ENCODE results near the gene NANOS2.
A peak's percentile ranks its signal among the peaks of the same experiment; 100 is the strongest.

NANOS2 gene

DNA sequence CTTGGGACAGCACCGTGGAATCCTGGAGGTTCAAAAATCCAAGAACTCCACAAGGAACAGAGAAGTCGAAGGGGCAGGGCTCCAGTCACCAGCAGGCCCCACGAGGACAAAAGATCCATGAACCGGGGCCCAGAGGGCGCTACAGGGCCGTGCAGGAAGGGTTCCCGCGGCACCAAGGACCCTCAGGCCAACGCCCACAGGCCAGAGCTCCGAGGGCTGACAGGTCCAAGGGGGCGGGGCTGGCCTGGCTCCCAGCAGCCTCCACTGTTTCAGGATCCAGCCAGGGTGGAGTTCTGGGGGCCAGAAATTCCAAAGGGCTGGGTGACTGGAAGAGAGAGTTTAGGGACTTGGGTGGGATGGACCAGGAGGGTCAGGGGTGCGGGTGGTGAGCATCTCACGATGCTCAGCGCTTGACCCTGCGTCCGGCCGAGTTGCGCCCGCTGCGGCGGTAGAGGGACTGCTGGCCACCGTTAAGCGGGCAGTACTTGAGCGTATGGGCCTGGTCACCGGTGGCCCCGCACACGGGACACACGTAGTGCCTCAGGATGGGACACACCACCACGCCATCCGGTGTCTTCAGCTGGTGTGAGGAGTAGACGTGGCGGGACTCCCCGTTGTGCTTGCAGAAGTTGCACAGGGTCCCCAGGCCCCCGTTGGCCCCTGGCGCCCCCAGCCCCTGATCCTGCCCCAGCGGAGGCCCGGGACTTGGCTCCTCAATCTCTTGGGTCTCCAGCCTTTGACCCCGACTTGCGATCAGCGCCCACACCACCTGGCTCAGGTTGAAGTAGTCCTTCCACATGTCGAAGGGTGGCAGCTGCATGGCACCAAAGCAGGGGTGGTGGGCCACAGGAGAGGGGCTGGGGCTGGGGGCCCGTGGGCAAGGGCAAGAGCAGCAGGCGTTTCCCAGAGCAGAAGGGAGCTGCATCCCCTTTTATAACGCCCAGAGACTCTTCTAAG, at the start of gene NANOS2:
Gene NANOS2 (minus strand): TSS at position 905 of the 957 bp plus-strand sequence. CDS start 85 bp downstream, at position 820.
- DNase-seq: peak; percentile 25

DNA sequence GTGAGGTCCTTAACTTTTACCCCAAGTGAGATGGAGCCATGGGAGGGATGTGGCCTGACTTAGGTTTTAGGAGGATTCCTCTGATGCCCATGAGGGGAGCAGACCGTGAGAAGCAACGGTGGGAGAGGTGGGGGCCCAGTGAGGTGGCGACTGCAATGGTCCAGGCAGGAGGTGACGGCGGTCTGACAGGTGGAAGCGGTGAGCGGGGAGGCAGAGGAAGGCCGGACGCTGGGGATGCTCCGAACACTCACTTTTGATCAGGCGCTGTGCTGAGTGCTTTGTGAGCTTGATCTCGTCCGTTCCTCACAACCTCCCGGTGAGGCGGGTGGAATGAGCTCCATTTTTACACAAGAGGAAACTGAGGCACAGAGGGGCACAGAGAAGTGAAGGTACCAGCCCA, 47.4 kb upstream of the NANOS2 start:
- DNase-seq: no peak

DNA sequence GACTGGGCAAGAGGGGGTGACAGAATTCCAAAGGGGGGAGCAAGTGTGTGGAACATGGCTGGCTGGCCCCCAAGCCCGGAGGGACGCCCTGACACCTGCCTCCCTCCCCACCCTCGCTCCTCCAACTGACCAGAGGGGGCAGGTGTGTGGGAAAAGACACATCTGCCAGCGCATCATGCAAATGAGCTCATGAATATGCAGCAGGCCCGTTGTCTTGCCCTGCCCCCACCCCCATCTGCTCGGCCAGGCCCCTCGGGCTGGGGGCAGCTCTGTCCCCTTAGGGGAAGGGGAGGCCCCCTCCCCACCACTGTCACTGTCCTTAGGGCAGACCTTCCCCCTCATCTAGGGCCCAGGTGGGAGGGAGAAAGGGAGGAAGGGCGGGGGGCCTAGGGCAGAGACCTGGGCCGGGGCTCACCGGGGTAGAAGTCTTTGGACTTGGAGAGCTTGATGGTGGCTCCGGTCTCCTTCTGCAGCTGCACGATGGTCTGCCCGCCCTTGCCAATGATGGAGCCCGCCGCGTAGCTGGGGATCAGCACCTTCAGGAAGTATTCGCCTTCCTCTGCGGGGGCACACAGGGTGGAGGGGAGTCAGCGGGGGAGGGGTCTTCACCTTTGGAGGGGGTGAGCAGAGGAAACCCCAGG, 46.1 kb upstream of the NANOS2 start:
- DNase-seq: no peak

DNA sequence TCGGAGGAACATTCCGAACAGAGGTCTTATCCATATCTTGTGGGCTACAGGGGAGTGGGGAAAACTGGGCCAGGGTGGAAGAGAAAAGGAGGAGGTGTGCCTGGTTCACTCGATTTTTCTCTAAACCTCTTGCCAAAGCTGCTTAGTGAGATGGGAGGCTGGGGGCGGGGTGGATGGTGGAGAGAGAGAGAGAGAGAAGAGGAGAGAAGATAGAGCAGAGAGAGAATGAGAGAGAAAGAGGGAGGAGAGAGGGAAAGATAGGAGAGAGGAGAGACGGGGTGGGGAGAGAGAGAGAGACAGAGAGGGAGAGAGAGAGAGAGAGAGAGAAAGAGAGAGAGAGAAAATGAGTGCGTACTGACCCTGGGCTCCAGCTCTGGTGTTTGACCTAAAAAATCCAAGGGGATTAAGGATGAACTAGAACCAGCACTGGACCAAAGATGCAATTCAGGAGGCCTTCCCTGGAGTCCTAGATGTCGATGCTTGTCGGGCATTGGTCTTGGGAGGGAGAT, 45.0 kb upstream of the NANOS2 start:
- no peak for DNase-seq

DNA sequence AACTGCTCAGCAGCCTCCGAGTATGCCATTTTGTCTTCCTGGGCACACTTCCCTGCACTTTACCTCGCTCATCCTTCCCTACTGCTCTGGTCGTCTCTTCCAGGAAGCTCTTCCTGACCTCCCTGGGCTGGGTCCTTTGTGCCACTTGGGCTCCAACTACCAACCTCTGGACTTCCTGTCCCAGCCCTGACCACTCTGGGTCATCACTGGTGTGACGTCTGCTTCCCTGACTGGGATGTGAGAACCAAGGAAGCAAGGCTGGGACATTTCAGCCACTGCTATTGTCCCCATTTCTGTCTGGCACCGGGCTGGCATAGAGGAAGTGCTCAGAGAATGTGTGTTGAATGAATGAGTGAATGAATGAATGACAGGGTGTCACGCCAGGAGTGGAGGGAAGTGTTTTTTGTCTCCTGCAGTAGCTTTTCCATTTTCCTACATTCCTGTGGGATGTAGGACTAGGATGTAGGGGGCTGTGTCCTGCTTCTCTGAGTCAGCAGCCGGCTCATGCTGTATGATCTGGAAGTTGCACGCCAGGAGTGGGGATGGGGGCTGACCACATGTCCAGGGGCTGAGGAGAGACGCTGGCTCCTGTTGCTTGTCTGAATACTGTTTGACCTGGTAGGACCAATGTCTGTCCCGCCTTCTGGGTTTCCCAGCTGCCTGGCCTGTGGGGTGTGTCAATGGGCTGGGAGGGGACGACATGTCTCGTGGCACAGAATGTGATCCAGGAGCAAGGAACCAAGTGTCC, 44.4 kb upstream of the NANOS2 start:
- no peak for DNase-seq

DNA sequence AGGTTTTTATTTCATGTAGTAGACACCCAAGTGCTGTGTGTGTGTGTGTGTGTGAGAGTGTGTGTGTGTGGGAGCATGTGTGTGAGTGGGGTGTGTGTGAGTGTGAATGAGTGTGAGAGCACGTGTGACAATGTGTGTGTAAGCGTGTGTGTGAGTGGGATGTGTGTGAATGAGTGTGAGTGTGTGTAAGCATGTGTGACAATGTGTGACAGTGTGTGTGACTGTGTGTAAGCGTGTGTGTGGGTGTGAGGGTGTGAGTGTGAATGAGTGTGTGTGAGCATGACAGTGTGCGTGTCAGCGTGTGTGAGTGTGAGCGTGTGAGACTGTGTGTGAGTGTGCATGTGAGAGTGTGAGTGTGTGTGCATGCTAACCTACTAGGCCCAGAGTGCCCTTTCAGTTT, 43.7 kb upstream of the NANOS2 start:
- DNase-seq: no peak

DNA sequence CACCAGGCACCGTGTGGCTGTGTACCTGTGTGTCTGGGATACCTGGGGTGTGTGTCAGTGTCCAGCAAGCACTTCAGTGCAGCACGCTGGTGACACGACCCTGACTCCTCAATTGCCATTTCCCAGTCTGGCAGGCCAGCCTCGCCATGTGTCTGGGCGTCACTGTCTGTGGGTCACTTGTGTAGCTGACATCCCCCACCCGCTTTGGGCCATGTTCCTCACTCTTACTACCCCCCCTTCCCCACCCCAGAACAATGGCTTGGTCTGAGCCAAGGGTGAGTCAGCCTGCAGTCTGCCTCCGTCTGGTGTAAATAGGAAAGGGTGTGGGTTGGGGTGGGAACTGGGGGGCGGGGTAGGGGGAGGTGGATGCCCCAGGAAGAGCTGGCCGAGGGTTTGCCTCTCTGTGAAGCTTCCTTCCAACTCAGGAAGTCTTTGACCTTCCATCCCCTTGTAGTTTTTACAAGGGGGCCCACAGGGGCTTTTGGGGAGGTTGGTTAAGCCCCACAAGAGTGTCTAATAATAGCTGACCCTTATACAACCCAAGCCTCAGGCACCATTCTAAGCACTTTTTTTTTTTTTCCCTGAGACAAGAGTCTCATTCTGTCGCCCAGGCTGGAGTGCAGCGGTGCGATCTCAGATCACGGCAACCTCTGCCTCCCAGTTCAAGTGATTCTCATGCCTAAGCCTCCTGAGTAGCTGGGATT, 41.5 kb upstream of the NANOS2 start:
- DNase-seq: no peak

DNA sequence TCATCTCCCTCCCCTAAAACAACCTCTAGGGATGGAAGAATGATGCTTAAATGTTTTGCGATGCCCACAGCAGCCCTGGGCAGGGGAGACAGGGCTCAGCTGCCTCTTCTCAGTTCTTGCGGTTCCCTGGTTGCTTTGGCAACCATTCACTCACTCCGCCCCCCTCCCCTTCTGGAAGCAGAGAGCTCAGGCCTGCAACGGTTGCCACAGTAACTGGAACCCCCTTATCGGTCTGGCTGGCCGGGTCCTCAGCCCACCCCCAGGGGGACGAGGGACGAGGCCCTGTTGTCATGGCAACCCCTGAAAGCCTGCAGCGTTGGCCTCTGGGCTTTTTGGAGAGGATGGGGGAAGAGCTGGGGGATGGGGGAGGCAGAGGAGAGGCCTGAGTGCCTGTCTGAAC, 39.6 kb upstream of the NANOS2 start:
- no peak for DNase-seq

DNA sequence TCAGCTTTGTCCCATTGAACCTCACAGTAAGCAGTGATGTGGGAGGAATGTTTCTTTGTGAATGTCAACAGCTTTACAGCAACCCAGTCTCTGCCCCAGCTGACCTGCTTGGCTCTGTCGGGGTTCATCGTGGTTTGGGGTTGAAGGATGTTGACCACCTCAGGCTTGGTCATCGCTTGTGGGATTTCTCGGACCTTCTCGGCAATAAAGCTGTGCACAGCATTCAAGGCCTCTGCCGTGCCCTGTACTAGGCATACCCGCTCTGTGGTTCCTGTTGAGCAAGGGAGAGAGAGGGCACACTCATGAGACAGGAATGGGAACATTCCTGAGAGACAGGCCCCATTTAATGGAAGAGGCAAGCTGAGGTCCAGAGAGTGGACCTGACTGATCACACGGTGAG, 39.1 kb upstream of the NANOS2 start:
- no peak for DNase-seq

DNA sequence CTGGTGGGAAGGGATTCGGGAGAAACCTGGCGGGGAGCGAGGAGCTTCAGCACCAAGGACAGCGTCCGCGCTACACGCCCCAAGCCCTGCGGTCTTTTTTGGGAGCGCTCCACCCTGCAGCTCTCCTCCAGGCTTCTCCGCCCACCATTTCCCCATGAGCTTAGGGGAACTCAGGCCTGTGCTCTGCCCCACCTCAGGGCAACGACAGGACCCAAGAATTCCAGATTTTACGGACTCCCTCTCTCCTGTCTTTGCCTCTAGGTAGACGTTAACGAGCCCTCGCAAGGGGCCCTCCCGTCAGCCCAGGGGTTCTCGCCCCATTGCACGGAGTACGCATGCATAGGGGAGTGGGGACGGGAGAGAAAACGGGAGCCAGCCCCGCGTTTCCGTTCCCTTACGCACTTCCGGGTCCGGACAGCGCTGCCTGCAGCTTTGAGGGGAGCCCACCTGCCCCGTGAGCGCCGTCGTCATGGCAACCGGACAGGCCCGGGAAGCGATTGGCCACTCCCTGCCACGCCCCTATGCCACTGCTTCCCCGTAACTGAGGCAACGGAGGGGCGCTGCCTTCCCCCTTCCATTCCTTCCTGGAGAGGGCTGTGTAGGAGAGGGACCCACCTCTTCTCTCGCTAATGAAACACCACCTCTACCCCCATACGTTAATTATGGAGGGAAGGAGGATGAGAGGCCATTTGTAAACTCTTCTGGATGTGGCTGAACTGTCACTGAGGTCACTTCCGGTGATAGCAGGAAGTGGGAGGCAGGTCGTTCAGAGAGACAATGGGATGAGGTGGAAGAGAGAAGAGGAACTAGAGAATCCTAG, 38.3 kb upstream of the NANOS2 start:
- DNase-seq: peak; percentile 64

DNA sequence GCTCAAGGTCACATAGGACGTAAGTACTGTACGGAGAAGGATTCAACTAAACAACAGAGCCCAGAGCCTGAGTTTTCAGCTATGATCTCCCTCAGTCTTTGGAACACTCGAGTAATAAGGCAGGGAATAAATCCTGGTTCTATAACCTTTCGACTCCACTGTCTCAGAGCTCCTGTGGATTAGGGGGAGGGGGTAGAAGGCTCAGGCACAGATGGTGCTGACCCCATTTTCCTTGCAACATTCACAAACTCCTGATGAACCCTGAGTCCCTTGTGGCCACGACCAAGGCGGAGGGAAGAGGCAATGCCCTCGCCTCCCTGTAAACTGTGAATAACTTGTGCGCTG, 37.7 kb upstream of the NANOS2 start:
- DNase-seq: no peak

DNA sequence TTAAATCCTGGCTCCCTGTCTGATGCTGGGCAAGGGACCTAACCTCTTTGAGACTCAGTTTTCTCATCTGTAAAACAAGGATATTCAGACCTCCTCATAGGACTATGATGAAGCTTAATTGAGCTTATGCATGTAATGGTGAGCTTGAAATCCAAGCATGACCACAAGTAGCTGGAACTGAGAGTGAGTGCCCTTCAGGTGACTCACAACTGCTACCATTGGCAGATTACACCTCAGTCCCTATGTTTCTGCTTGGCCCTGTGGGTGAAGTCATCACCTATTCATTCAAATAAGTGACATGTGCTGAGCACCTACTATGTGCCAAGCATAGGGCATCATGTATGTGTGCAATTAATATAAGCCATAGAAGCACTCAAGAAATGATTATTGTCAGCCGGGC, 33.3 kb upstream of the NANOS2 start:
- DNase-seq: no peak

DNA sequence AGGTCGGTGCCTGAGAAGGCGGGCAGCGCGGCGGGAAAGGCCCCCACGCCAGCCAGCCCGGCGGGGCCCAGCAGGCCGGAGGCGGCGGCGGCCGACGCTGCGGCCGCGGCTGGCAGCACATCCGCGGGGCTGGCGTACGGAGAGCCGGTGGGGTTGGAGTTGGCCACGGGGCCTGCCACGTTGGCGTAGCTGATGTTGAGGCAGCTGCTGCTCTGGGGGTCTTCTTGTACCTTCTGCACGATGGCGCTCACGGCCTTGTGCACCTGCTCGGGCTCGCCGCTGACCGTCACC, 25.9 kb upstream of the NANOS2 start:
- no peak for DNase-seq

DNA sequence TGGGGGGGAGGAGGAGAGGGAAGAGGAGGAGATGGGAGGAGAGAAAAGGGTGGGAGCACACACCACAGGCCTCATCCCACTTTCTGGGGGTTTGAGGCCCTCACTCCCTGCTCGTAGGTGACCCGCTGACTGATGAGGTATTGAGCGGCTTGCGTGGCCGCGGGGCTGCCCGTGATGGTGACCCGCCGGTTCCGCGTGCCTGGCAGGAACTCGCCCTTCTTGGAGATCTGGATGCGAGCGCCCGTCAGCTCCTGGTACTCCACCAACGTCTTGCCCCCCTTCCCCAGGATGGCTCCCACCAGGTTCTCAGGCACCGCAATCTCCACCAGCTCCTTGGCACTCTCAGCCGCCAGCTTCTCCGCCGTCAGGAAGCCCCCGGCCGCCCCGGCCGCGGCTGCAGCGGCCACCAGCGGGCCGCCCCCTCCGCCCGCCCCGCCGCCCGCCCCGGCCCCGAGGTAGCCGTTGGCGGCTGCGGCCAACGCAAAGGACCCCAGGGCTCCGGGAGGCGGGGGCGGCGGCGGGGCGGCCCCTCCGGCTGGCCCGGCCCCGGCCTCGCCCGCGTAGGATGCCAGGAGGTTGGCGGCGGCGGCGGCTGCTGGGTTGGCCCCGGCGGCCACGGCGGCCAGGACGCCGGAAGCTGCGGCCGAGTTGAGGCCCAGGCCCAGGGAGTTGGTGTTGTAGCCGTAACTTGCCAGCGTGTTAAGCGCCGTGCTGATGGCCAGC, 25.4 kb upstream of the NANOS2 start:
- DNase-seq: no peak

DNA sequence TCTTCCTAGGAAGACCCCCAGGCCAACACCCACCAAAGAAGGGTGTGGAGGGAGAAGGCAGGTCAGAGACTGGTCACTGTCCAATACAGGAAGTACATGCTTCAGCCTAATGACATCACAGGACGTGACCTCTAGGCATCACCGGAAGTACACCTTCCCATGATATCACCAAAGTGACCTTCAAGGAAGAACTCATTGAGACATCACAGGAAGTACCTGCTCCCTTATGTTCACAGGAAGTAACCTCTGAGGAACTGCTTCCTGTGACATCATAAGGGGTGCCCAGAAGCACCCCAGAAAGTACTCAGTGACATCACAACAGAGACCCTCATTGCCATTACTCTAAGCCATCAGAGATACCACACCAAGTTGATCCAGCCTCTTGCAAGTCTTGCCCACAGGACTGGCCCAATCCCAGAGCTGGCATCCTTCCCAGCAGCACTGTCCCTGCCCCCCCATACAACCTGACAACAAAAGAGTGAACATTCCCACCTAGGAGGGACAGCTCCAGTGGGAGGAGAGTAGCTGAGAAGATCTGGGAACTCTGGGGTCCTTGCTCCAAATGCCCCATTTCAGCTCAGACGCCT, 24.2 kb upstream of the NANOS2 start:
- DNase-seq: no peak

DNA sequence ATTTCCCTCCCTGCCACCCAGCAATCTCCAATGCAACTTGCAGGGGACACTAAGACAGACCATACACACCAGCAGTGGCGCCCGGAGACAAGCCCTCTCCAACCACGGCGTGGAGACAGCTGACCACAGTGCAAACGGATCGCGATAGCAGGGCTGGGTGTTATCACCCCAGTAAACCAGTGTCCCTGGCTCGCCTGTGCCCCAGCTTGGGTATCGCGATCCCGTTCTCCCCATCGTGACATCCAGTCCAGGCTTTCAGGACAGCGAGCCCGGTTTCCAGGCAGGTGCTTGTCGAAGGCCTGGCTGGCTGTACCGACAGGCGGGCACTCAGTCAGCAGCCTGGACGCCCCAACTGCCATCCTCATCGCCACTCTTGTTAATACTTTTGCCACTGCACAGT, 20.7 kb upstream of the NANOS2 start:
- DNase-seq: no peak

DNA sequence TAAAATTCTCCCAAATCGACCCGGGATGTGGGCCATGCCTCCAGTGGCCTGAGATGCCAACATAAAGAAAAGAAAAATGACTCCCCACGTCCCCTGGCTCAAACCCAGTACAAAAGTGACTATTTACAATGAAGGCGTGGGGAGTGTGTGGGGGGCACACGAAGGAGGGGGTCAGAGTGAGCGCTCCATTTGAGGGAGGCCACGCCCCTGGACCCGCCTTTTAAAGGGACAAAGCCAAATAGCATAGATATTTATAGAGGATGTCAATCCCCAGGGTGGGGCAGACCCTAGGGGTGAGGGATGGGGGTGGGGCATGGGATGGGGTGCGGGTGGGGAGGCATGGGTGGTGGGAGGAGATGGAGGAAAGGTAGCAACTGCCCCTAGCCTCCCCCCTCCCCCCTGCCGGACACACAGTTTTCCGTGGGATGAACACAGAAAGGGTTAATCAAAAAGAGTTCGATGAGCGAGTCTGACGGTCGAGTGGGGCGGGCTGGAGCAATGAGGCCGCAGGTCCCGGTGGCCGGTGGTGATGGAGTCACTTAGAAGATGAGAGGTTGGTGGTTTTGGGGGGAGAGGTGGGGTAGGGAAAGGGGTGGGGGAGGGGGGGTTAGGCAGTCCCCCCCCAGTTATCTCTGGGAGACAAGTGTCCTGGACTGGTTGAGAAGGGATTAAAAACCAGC, 20.1 kb upstream of the NANOS2 start:
- no peak for DNase-seq

DNA sequence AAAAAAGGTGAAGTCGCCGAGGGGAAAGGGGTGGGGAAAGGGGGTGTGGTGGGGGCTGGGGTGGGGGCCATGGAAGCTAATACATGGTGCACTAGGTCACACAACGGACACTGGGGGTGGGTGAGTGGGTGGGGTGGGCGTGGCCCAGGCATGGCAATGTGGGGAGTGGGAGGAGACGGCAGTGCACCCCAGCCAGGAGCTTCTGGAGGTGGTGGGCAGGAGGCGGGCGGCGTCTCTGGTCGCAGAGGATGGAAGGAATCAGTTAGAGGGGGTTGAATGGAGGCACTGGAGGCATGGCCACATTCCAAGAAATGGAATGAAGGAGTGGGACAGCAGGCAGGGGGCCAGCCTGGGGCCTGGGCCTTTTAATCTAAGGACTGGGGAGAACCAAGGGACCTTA, 19.2 kb upstream of the NANOS2 start:
- no peak for DNase-seq

DNA sequence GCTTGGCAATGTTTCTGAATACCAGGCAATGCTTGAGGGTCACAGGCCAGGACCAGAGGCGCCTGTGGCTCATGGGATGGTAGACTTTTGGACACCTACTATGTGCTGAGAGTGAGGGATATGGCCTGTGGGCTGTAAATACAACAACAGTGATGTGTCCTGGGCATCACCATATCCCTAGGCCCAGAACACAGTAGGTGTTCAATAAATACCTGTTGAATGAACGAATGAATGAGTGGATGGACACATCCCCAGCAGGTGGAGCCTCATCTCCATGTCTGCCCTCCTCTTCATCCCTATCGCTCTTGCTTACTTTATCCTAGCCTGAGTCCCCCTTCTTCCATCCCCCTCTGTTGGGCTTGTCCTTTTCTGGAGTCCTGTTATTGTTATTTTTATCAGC, 16.5 kb upstream of the NANOS2 start:
- DNase-seq: no peak

DNA sequence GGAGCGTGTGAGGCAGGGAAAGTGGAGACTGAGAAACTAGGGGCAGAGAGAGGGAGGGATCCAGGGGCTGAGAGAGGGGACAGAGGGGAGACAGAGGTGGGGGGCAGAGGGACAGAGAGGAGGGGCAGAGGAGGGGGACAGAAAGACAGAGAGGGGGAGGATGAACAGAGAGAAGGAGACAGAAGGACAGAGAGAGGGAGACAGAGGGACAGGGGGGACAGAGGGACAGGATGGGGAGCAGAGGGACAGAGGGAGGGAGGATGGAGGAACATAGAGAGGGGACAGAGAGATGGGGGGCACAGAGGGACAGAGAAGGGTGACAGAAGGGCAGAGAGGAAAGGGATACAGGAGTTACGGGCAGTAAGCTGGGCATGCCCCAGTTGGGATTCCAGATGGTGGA, 14.7 kb upstream of the NANOS2 start:
- no peak for DNase-seq

Data from hematopoietic multipotent progenitor cell treated with erythropoietin and hydrocortisone succinate and interleukin-3 and kit ligand, for 8 days (in vitro differentiated cells).